Progenitor cell of endocrine pancreas (in vitro differentiated cells): Measurements from ENCODE around the gene PDE3A. TPM values are rescaled to one million over a fixed set of nuclear protein-coding genes. Genes with fewer than 3 reads are reported as not detected.

ENCODE experiments used
- DNase-seq: peaks from one replicate; pipeline ENCODE4 v3.0.0; 2021; ENCODE audit warnings: low spot score; ENCODE audit not compliant: unreplicated experiment
- H3K27ac Mint-ChIP-seq: 2 replicates; pipeline ENCODE4 v1.8.0; 2021; ENCODE audit warnings: mild to moderate bottlenecking, moderate library complexity, mixed read lengths
- H3K27me3 Mint-ChIP-seq: 2 replicates; pipeline ENCODE4 v1.8.0; 2021; ENCODE audit warnings: mixed read lengths
- H3K36me3 Mint-ChIP-seq: 2 replicates; pipeline ENCODE4 v1.8.0; 2022; ENCODE audit warnings: mixed read lengths; ENCODE audit not compliant: insufficient read depth
- H3K4me1 Mint-ChIP-seq: 2 replicates; pipeline ENCODE4 v1.8.0; 2021; ENCODE audit warnings: low read depth, mixed read lengths
- H3K4me3 Mint-ChIP-seq: 2 replicates; pipeline ENCODE4 v1.8.0; 2021; ENCODE audit warnings: low read depth, mild to moderate bottlenecking, moderate library complexity, mixed read lengths
- H3K9me3 Mint-ChIP-seq: 2 replicates; pipeline ENCODE4 v1.8.0; 2021; ENCODE audit warnings: low read depth, mixed read lengths
- CTCF ChIP-seq: fragments of 200-600 bp; sonication (generic); IDR thresholded peaks from one replicate; pipeline ENCODE4 v1.5.0; 2021; ENCODE audit warnings: antibody characterized with exemption, mild to moderate bottlenecking; ENCODE audit not compliant: unreplicated experiment
- total RNA-seq: library from RNA; stranded (reverse); gene quantifications from 2 replicates; pipeline ENCODE4 v1.2.1, GENCODE V29; 2021

PDE3A gene
- total RNA-seq, 1 donor from 2014 or later = 121 TPM

GRCh38 chr12:20474443-20474842, 106.1 kb downstream of the PDE3A start:
- no peak for TF ChIP-seq CTCF
- peaks cover 13% of the 10 kb centered on the region for H3K4me1 Mint-ChIP-seq
- no peak overlapping the region for H3K27ac Mint-ChIP-seq
- H3K9me3 Mint-ChIP-seq = peaks cover 5% of the 10 kb centered on the region
- H3K27me3 Mint-ChIP-seq = no peaks in the 10 kb centered on the region
- H3K4me3 Mint-ChIP-seq = no peak overlapping the region
- no peak for DNase-seq
- peaks cover 20% of the 10 kb centered on the region for H3K36me3 Mint-ChIP-seq

- no peaks in the 10 kb centered on the region for H3K27me3 Mint-ChIP-seq
- TF ChIP-seq CTCF = no peak
- H3K27ac Mint-ChIP-seq = no peak overlapping the region
- H3K4me3 Mint-ChIP-seq = no peak overlapping the region
- DNase-seq = no peak
- H3K36me3 Mint-ChIP-seq = peaks cover 20% of the 10 kb centered on the region
- H3K4me1 Mint-ChIP-seq = peaks cover 10% of the 10 kb centered on the region
- H3K9me3 Mint-ChIP-seq = peaks cover 5% of the 10 kb centered on the region
Measured at GRCh38 chr12:20475542-20475941, 107.2 kb downstream of the PDE3A start.

GRCh38 chr12:20476551-20476950, 108.2 kb downstream of the PDE3A start:
- H3K27me3 Mint-ChIP-seq = no peaks in the 10 kb centered on the region
- DNase-seq = no peak
- no peak for TF ChIP-seq CTCF
- no peak overlapping the region for H3K4me3 Mint-ChIP-seq
- H3K27ac Mint-ChIP-seq = no peak overlapping the region
- peaks cover 21% of the 10 kb centered on the region for H3K36me3 Mint-ChIP-seq
- H3K9me3 Mint-ChIP-seq = peaks cover 5% of the 10 kb centered on the region
- H3K4me1 Mint-ChIP-seq = peaks cover 3% of the 10 kb centered on the region

GRCh38 chr12:20477255-20477654, 108.9 kb downstream of the PDE3A start:
- no peak for DNase-seq
- H3K27me3 Mint-ChIP-seq = no peaks in the 10 kb centered on the region
- TF ChIP-seq CTCF = no peak
- no peak overlapping the region for H3K27ac Mint-ChIP-seq
- H3K36me3 Mint-ChIP-seq = peaks cover 25% of the 10 kb centered on the region
- H3K4me3 Mint-ChIP-seq = no peak overlapping the region
- peaks cover 5% of the 10 kb centered on the region for H3K9me3 Mint-ChIP-seq
- H3K4me1 Mint-ChIP-seq = peaks cover 3% of the 10 kb centered on the region

- no peak for TF ChIP-seq CTCF
- no peak overlapping the region for H3K4me3 Mint-ChIP-seq
- no peaks in the 10 kb centered on the region for H3K27me3 Mint-ChIP-seq
- H3K27ac Mint-ChIP-seq = no peak overlapping the region
- peaks cover 26% of the 10 kb centered on the region for H3K36me3 Mint-ChIP-seq
- peaks cover 3% of the 10 kb centered on the region for H3K4me1 Mint-ChIP-seq
- H3K9me3 Mint-ChIP-seq = peaks cover 5% of the 10 kb centered on the region
- DNase-seq = no peak
Measured at GRCh38 chr12:20477672-20478071, 109.3 kb downstream of the PDE3A start.
